Panc1 (cell line): ENCODE data around the gene UBIAD1.

Experiments
- POLR2AphosphoS5 ChIP-seq: IDR thresholded peaks from 2 replicates; pipeline ENCODE4 v1.6.1; 2012; ENCODE audit warnings: mild to moderate bottlenecking, low read depth, low read length, moderate library complexity
- TF ChIP-seq, protein P1 (sequence below): fragments of 450-650 bp; IDR thresholded peaks from 2 replicates; pipeline ENCODE4 v1.5.1; 2017; ENCODE audit warnings: mild to moderate bottlenecking

DNA sequence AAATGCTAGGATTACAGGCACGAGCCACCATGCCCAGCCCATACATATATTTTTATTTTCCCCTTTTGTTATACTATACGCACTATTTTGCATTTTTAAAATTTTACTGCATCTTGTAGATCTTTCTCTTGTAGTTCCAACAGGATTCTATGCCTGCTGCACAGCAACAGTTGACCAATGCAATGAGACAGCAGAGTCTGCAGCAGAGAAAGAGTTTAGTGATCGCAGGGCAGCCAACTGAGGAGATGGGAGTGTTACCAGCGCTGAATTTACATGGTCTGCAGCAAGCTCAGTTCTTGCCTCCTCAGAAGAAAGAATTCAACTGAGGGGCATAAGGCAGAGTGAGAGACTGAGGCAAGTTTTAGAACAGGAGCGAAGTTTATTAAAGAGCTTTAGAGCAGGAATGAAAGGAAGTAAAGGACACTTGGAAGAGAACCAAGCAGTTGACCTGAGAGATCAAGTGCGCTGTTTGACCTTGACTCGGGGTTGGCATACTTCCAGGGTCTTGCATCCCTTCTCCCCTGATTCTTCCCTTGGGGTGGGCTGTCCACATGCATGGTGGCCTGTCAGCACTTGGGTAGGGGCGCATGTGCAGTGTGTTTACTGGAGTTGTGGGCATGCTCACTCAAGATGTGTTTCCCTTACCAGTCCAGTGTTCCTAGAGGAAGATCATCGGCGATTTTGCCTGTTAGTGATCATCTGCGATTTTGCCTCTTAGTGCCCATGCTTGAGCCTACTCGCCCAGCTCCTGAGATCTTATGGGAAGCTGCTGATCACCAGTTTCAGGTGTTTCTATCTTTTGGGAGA is 6.5 kb upstream of the UBIAD1 start:
- TF ChIP-seq, protein P1, sequence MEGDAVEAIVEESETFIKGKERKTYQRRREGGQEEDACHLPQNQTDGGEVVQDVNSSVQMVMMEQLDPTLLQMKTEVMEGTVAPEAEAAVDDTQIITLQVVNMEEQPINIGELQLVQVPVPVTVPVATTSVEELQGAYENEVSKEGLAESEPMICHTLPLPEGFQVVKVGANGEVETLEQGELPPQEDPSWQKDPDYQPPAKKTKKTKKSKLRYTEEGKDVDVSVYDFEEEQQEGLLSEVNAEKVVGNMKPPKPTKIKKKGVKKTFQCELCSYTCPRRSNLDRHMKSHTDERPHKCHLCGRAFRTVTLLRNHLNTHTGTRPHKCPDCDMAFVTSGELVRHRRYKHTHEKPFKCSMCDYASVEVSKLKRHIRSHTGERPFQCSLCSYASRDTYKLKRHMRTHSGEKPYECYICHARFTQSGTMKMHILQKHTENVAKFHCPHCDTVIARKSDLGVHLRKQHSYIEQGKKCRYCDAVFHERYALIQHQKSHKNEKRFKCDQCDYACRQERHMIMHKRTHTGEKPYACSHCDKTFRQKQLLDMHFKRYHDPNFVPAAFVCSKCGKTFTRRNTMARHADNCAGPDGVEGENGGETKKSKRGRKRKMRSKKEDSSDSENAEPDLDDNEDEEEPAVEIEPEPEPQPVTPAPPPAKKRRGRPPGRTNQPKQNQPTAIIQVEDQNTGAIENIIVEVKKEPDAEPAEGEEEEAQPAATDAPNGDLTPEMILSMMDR: no peak
- TF ChIP-seq POLR2AphosphoS5: no peak
